ENCODE data around the gene SCNN1B. TPM values are rescaled to one million over a fixed set of nuclear protein-coding genes. Genes with fewer than 3 reads are reported as not detected.
A peak's percentile ranks its signal among the peaks of the same experiment; 100 is the strongest.

SCNN1B gene
- polyA plus RNA-seq, 1 experiment, result not detected

DNA sequence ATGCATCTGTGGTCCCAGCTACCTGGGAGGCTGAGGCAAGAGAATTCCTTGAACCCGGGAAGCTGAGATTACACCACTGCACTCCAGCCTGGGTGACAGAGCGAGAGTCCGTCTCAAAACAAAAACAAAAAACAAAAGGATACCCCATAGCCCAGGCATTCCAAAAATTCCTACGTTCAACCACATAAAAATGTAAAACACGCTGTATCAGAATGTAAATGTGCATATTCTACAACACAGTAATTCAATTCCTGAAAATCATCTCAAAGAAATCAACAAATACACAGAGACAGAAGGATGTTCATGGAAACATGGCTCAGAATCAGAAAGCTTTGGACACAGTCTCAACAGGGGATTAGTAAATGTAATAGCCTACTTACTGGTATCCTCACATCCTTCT lies 117.9 kb downstream of the SCNN1B start:
- DNase-seq (ENCODE audit: low read depth), result no peak
- peaks cover 6% of the 10 kb centered on the region for H3K36me3 ChIP-seq (ENCODE audit: control insufficient read depth, insufficient read depth, low read length)
- no peak overlapping the region for H3K4me3 ChIP-seq (ENCODE audit: low read depth, low read length)
- H3K27me3 ChIP-seq (ENCODE audit: control insufficient read depth, insufficient read depth, low read length), result no peaks in the 10 kb centered on the region
- ChIA-PET POLR2A (no interaction called here), CTCF (interaction anchor here (1.4 to 1.6 kb wide), 2 partner anchors 14 to 15 kb away, joined by 5 to 6 read pairs; no protein-coding TSS in a partner anchor)
- TF ChIP-seq, protein P1, sequence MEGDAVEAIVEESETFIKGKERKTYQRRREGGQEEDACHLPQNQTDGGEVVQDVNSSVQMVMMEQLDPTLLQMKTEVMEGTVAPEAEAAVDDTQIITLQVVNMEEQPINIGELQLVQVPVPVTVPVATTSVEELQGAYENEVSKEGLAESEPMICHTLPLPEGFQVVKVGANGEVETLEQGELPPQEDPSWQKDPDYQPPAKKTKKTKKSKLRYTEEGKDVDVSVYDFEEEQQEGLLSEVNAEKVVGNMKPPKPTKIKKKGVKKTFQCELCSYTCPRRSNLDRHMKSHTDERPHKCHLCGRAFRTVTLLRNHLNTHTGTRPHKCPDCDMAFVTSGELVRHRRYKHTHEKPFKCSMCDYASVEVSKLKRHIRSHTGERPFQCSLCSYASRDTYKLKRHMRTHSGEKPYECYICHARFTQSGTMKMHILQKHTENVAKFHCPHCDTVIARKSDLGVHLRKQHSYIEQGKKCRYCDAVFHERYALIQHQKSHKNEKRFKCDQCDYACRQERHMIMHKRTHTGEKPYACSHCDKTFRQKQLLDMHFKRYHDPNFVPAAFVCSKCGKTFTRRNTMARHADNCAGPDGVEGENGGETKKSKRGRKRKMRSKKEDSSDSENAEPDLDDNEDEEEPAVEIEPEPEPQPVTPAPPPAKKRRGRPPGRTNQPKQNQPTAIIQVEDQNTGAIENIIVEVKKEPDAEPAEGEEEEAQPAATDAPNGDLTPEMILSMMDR (IDR thresholded peaks at IDR 0.05; ENCODE audit: insufficient read depth, low read depth, low read length), result no peak

DNA sequence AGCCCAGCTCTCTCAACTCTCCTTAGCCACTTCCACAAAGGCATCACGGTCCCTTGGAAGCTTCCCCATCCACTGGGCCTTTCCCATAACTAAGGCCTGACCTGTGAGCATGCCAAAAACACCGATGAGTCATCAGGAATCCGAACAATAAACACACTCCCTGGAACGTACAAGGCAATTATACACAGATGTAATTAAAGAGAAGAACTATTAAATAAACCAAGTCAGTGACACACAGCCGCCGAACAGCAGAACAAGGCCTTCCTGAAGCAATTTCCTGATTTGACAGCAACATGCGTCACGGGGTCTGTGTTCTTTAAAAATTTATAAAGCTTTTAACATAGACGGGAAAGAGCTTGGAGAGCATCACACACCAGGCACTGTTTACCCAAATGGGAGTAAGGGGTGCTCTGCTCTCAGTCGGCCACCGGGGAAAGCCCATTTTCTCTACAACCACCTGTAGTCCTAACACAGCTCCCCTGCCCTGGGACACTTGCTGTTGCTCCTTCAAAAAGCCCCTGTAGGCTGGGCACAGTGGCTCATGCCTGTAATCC lies 121.5 kb downstream of the SCNN1B start:
- Histone ChIP-seq H3K36me3 (ENCODE audit: control insufficient read depth, insufficient read depth, low read length) (peaks cover 4% of the 10 kb centered on the region; the same call in 1 of the 2 replicates), H3K4me3 (ENCODE audit: low read depth, low read length) (no peak overlapping the region), H3K27me3 (ENCODE audit: control insufficient read depth, insufficient read depth, low read length) (no peaks in the 10 kb centered on the region)
- ChIA-PET CTCF (interaction anchor here (1.0 to 4.8 kb wide), 5 partner anchors 9 to 242 kb away, joined by 3 to 59 read pairs (median 5); no protein-coding TSS in a partner anchor), POLR2A (no interaction called here)
- TF ChIP-seq, protein P1 (IDR thresholded peaks at IDR 0.05; ENCODE audit: insufficient read depth, low read depth, low read length), result no peak
- peak; percentile 97 for DNase-seq (ENCODE audit: low read depth)

DNA sequence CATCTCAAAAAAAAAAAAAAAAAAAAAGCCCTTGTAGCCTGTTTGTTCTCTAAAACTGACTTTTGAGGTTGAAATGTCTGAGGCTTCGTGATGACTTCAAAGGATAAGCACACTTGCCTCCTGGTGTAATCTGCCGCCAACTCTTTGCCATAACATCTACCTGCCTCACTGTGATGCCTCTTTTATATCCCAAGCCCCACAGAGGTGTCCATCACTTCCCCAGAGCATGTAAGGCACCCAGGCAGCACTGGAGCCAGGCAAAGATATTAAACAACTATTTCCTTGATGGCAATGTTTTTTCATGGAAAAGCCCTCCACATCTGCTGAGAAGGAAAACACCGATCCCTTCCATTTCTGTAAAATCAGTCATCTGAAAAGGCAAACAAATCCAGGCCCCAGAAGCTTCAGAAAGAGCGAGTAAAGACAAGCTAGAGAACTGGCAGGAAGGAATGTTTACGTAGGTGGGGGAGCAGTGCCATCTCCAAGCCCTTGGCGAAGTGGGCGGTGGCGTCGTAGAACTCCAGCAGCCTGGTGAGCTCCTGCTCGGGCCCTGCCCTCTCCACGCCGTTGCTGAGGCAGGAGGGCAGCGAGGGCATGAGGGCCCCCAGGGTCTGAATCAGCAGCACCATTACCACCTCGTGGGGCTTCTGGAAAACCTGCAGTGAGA lies 122.3 kb downstream of the SCNN1B start:
- no peaks in the 10 kb centered on the region for H3K27me3 ChIP-seq (ENCODE audit: control insufficient read depth, insufficient read depth, low read length)
- ChIA-PET POLR2A (no interaction called here), CTCF (interaction anchor here (1.0 to 4.8 kb wide), 6 partner anchors 10 to 243 kb away, joined by 3 to 59 read pairs (median 5); partner anchors contain the start of gene SCNN1G)
- no peak overlapping the region for H3K4me3 ChIP-seq (ENCODE audit: low read depth, low read length)
- DNase-seq (ENCODE audit: low read depth), result no peak
- TF ChIP-seq, protein P1 (IDR thresholded peaks at IDR 0.05; ENCODE audit: insufficient read depth, low read depth, low read length), result no peak
- H3K36me3 ChIP-seq (ENCODE audit: control insufficient read depth, insufficient read depth, low read length), result peaks cover 4% of the 10 kb centered on the region; the same call in 1 of the 2 replicates

DNA sequence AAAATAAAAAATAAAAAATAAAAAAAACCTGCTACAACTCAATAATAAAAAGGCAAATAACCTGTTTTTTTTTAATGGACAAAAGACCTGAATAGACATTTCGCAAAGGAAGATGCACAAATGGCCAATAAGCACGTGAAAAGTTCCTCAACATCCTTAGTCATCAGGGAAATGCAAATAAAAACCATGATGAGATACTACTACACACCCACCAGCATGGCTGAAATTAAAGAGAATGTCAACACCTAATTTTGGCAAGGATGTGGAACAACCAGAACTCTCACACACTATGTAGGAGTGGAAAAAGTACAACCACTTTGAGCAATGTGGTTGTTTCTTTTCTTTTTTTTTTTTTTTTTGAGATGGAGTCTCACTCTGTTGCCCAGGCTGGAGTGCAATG lies 126.2 kb downstream of the SCNN1B start:
- TF ChIP-seq, protein P1 (IDR thresholded peaks at IDR 0.05; ENCODE audit: insufficient read depth, low read depth, low read length), result no peak
- ChIA-PET POLR2A (no interaction called here), CTCF (no interaction called here)

More for the DNA sequence above, 126.2 kb downstream of the SCNN1B start:
- H3K4me3 ChIP-seq (ENCODE audit: low read depth, low read length), result no peak overlapping the region
- no peak for DNase-seq (ENCODE audit: low read depth)
- H3K27me3 ChIP-seq (ENCODE audit: control insufficient read depth, insufficient read depth, low read length), result no peaks in the 10 kb centered on the region
- H3K36me3 ChIP-seq (ENCODE audit: control insufficient read depth, insufficient read depth, low read length), result peaks cover 9% of the 10 kb centered on the region

Other genes starting within 250 kb of the SCNN1B start
- gene USP31, start 152.8 kb upstream of the SCNN1B start, polyA plus RNA-seq (2011; rRNA removed), result 4.3 and 5.4 TPM in 2 replicates
- gene SCNN1G, start 119.6 kb upstream of the SCNN1B start, polyA plus RNA-seq (2011; rRNA removed), result not detected in 2 replicates
- 22.5 and 31.2 TPM in 2 replicates for gene COG7, start 150.9 kb downstream of the SCNN1B start, polyA plus RNA-seq (2011; rRNA removed)
- 19.0 and 26.4 TPM in 2 replicates for gene GGA2, start 208.2 kb downstream of the SCNN1B start, polyA plus RNA-seq (2011; rRNA removed)

Data from BJ (cell line).